Endodermal cell (in vitro differentiated cells): Measurements from ENCODE around the gene FTSJ3. TPM values are rescaled to one million over a fixed set of nuclear protein-coding genes. Genes with fewer than 3 reads are reported as not detected.
A peak's percentile ranks its signal among the peaks of the same experiment; 100 is the strongest.

Experiments
- DNase-seq: peaks from one replicate; pipeline ENCODE4 v3.0.0-alpha.2; 2017
- H3K27ac ChIP-seq: 2 replicates; pipeline ENCODE4 v1.5.1; 2013; ENCODE audit warnings: mild to moderate bottlenecking, low read depth, low read length, moderate library complexity
- H3K27me3 ChIP-seq: 2 replicates; pipeline ENCODE4 v1.6.1; 2013; ENCODE audit warnings: mild to moderate bottlenecking, low read length, moderate library complexity; ENCODE audit not compliant: insufficient read depth, control insufficient read depth, poor library complexity, severe bottlenecking
- H3K36me3 ChIP-seq: 2 replicates; pipeline ENCODE4 v1.7.0; 2013; ENCODE audit warnings: mild to moderate bottlenecking, low read length, moderate library complexity; ENCODE audit not compliant: control insufficient read depth, insufficient read depth
- H3K4me1 ChIP-seq: one replicate; pipeline ENCODE4 v1.7.0; 2013; ENCODE audit warnings: low read length; ENCODE audit not compliant: control insufficient read depth, insufficient read depth
- H3K4me3 ChIP-seq: 2 replicates; pipeline ENCODE4 v1.5.1; 2013; ENCODE audit warnings: mild to moderate bottlenecking, low read length, moderate library complexity
- H3K9ac ChIP-seq: 2 replicates; pipeline ENCODE4 v1.6.1; 2013; ENCODE audit warnings: mild to moderate bottlenecking, low read length, moderate library complexity; ENCODE audit not compliant: poor library complexity, severe bottlenecking; ENCODE audit errors: extremely low read depth
- H3K9me3 ChIP-seq: 2 replicates; pipeline ENCODE4 v1.6.1; 2013; ENCODE audit warnings: mild to moderate bottlenecking, low read length, moderate library complexity; ENCODE audit not compliant: control insufficient read depth
- H3K27ac Mint-ChIP-seq: 2 replicates; pipeline ENCODE4 v1.8.0; 2020; ENCODE audit warnings: mixed read lengths
- H3K27me3 Mint-ChIP-seq: 2 replicates; pipeline ENCODE4 v1.8.0; 2021; ENCODE audit warnings: mild to moderate bottlenecking, mixed read lengths; ENCODE audit not compliant: insufficient read depth
- H3K36me3 Mint-ChIP-seq: 2 replicates; pipeline ENCODE4 v1.8.0; 2020; ENCODE audit warnings: low read depth, mixed read lengths
- H3K4me1 Mint-ChIP-seq: 2 replicates; pipeline ENCODE4 v1.8.0; 2020; ENCODE audit warnings: mixed read lengths
- H3K4me3 Mint-ChIP-seq: 2 replicates; pipeline ENCODE4 v1.8.0; 2020; ENCODE audit warnings: mild to moderate bottlenecking, moderate library complexity, mixed read lengths
- H3K9me3 Mint-ChIP-seq: 2 replicates; pipeline ENCODE4 v1.8.0; 2020; ENCODE audit warnings: mild to moderate bottlenecking, mixed read lengths
- CTCF ChIP-seq: fragments of 200-600 bp; sonication (generic); conservative IDR thresholded peaks from 2 replicates; pipeline ENCODE4 v1.5.0; 2021; ENCODE audit warnings: antibody characterized with exemption, mild to moderate bottlenecking
- WGBS, 2 experiments: methylation state at CpG; one replicate each; pipeline versions ENCODE4 v1.1.5 to v1.1.7; 2013; ENCODE audit warnings: missing lambda C conversion rate in 2 of 2, mixed read lengths in 1 of 2; ENCODE audit not compliant: insufficient coverage in 1 of 2, insufficient read length in 1 of 2; 5-methylcytosine and 5-hydroxymethylcytosine counted together
- total RNA-seq, 2 donors: library from RNA; stranded (reverse); fragmentation: NEBNext Ultra II Directional in 1 of 2; extraction: Animal tissue kit (Norgen Biotek cat#: 25700) in 1 of 2; gene quantifications; 2 replicates in 1 of 2; 3 replicates in 1 of 2; pipeline ENCODE4 v1.2.1, GENCODE V29; 2021

FTSJ3 gene
- total RNA-seq, 2 donors from 2014 or later: 58.5 to 72.3 TPM

- peaks cover 30% of the 10 kb centered on the region for H3K36me3 Mint-ChIP-seq
- no peaks in the 10 kb centered on the region for H3K9me3 Mint-ChIP-seq
- no peak for TF ChIP-seq CTCF
- H3K36me3 ChIP-seq: peaks cover 45% of the 10 kb centered on the region
- H3K9me3 ChIP-seq: no peaks in the 10 kb centered on the region
- H3K9ac ChIP-seq: peak overlapping the region; percentile 97
- peak overlapping the region; percentile 99 for H3K4me3 ChIP-seq
- DNase-seq: no peak
- 7 to 10% methylated on average over 3 to 4 of the region's 4 CpGs for WGBS, 2 experiments
- H3K27me3 ChIP-seq: no peaks in the 10 kb centered on the region
- H3K27ac Mint-ChIP-seq: peak overlapping the region; percentile 100
- H3K27ac ChIP-seq: peak overlapping the region; percentile 100
- no peaks in the 10 kb centered on the region for H3K27me3 Mint-ChIP-seq
- peak overlapping the region; percentile 97 for H3K4me3 Mint-ChIP-seq
- H3K4me1 ChIP-seq: no peaks in the 10 kb centered on the region
- peaks cover 16% of the 10 kb centered on the region for H3K4me1 Mint-ChIP-seq
These were observed 52.5 kb downstream of the FTSJ3 start for GRCh38 chr17:63774969-63775265.

GRCh38 chr17:63774141-63774968 is 53.1 kb downstream of the FTSJ3 start, which contains the start of gene DDX42:
Gene DDX42 (plus strand): TSS chr17:63774170. CDS start chr17:63787050, 12,880 bp downstream.
- 0% methylated on average over 16 to 65 of the region's 67 CpGs for WGBS, 2 experiments
- peak within 1 kb of the TSS; percentile 97 for H3K4me3 Mint-ChIP-seq
- peak; percentile 98 for DNase-seq
- Histone ChIP-seq H3K27ac (peak within 1 kb of the TSS; percentile 100), H3K36me3 (peaks cover 39% of the 10 kb centered on the region), H3K4me1 (no peaks in the 10 kb centered on the region), H3K9ac (peak within 1 kb of the TSS; percentile 97), H3K27me3 (no peaks in the 10 kb centered on the region), H3K9me3 (no peaks in the 10 kb centered on the region), H3K4me3 (peak within 1 kb of the TSS; percentile 99)
- H3K27ac Mint-ChIP-seq: peak within 1 kb of the TSS; percentile 100
- H3K27me3 Mint-ChIP-seq: no peaks in the 10 kb centered on the region
- H3K36me3 Mint-ChIP-seq: peaks cover 25% of the 10 kb centered on the region
- H3K4me1 Mint-ChIP-seq: peaks cover 13% of the 10 kb centered on the region
- H3K9me3 Mint-ChIP-seq: no peaks in the 10 kb centered on the region
- TF ChIP-seq CTCF: peak; percentile 32

- peak within 1 kb of the TSS; percentile 99 for H3K4me3 ChIP-seq
- Mint-ChIP-seq H3K9me3 (no peaks in the 10 kb centered on the region), H3K27me3 (no peaks in the 10 kb centered on the region), H3K36me3 (peaks cover 20% of the 10 kb centered on the region), H3K4me3 (peak within 1 kb of the TSS; percentile 97), H3K4me1 (peaks cover 15% of the 10 kb centered on the region), H3K27ac (peak within 1 kb of the TSS; percentile 100)
- TF ChIP-seq CTCF: no peak
- peaks cover 31% of the 10 kb centered on the region for H3K36me3 ChIP-seq
- H3K4me1 ChIP-seq: no peaks in the 10 kb centered on the region
- 0% methylated on average over 30 to 74 of the region's 74 CpGs for WGBS, 2 experiments
- H3K9me3 ChIP-seq: no peaks in the 10 kb centered on the region
- DNase-seq: peak; percentile 100
- no peaks in the 10 kb centered on the region for H3K27me3 ChIP-seq
- peak within 1 kb of the TSS; percentile 100 for H3K27ac ChIP-seq
- H3K9ac ChIP-seq: peak within 1 kb of the TSS; percentile 97
These were observed 54.0 kb downstream of the FTSJ3 start, which contains the start of gene CCDC47 for GRCh38 chr17:63773272-63774140. Gene CCDC47 (minus strand): TSS chr17:63773597. CDS start chr17:63766175, 7,422 bp downstream.
